ENCODE data around the gene LY86. TPM values are rescaled to one million over a fixed set of nuclear protein-coding genes. Genes with fewer than 3 reads are reported as not detected.

The LY86 gene
- total and polyA plus RNA-seq, 4 donors = 5.2 to 12.4 (median 9.6) TPM

- ATAC-seq (ENCODE audit: insufficient read depth, low FRiP score) (peak; percentile 97), DNase-seq (peak; percentile 93 to 94 (median 93))
- Histone ChIP-seq H3K9me3 (ENCODE audit: control insufficient read depth in 4 of 4, insufficient read depth in 3 of 4, low read length in 3 of 4) (peaks cover 0 to 2% (median 0%) of the 10 kb centered on the region in 4 donors), H3K4me3 (no peak overlapping the region), H3K36me3 (ENCODE audit: control insufficient read depth in 4 of 4, insufficient read depth in 4 of 4, low read length in 4 of 4) (no peaks in the 10 kb centered on the region), H3K27me3 (ENCODE audit: control insufficient read depth in 3 of 3, insufficient read depth in 3 of 3, low read length in 2 of 3) (peaks cover 0 to 12% (median 0%) of the 10 kb centered on the region in 3 donors), H3K4me1 (ENCODE audit: control insufficient read depth in 5 of 5, insufficient read depth in 5 of 5, low read length in 5 of 5) (peaks cover 0 to 12% (median 0%) of the 10 kb centered on the region in 5 donors), H3K9ac (ENCODE audit: insufficient read depth in 1 of 2, low read length in 2 of 2) (peak overlapping the region in 1 of 2 donors; percentile 40), H3K27ac (ENCODE audit: low read depth in 1 of 2, low read length in 1 of 2) (no peak overlapping the region)
- 22 to 30% methylated on average over 14 of the region's 14 CpGs for WGBS, 2 donors
- TF ChIP-seq CTCF (IDR thresholded peaks at IDR 0.05; ENCODE audit: control extremely low read depth, extremely low read depth) = peak; percentile 95
Observed at GRCh38 chr6:6547110-6547879, 41.2 kb upstream of the LY86 start.

GRCh38 chr6:6556161-6556737 lies 32.3 kb upstream of the LY86 start:
- Histone ChIP-seq H3K4me3 (no peak overlapping the region), H3K9me3 (ENCODE audit: control insufficient read depth in 4 of 4, insufficient read depth in 3 of 4, low read length in 3 of 4) (peaks cover 0 to 2% (median 0%) of the 10 kb centered on the region in 4 donors), H3K4me1 (ENCODE audit: control insufficient read depth in 5 of 5, insufficient read depth in 5 of 5, low read length in 5 of 5) (no peaks in the 10 kb centered on the region), H3K36me3 (ENCODE audit: control insufficient read depth in 4 of 4, insufficient read depth in 4 of 4, low read length in 4 of 4) (no peaks in the 10 kb centered on the region), H3K27me3 (ENCODE audit: control insufficient read depth in 3 of 3, insufficient read depth in 3 of 3, low read length in 2 of 3) (peaks cover 0 to 4% (median 0%) of the 10 kb centered on the region in 3 donors), H3K27ac (ENCODE audit: low read depth in 1 of 2, low read length in 1 of 2) (no peak overlapping the region), H3K9ac (ENCODE audit: insufficient read depth in 1 of 2, low read length in 2 of 2) (no peak overlapping the region)
- ATAC-seq (ENCODE audit: insufficient read depth, low FRiP score) (no peak), DNase-seq (no peak)
- TF ChIP-seq CTCF (IDR thresholded peaks at IDR 0.05; ENCODE audit: control extremely low read depth, extremely low read depth) = no peak
- WGBS, 2 donors = 43 to 59% methylated on average over 7 of the region's 7 CpGs

- DNase-seq = peak; percentile 39 to 63 (median 43)
- Histone ChIP-seq H3K4me3 (no peak overlapping the region), H3K4me1 (ENCODE audit: control insufficient read depth in 5 of 5, insufficient read depth in 5 of 5, low read length in 5 of 5) (no peaks in the 10 kb centered on the region), H3K27ac (ENCODE audit: low read depth in 1 of 2, low read length in 1 of 2) (no peak overlapping the region), H3K9me3 (ENCODE audit: control insufficient read depth in 4 of 4, insufficient read depth in 3 of 4, low read length in 3 of 4) (peaks cover 0 to 2% (median 0%) of the 10 kb centered on the region in 4 donors), H3K9ac (ENCODE audit: insufficient read depth in 1 of 2, low read length in 2 of 2) (no peak overlapping the region), H3K36me3 (ENCODE audit: control insufficient read depth in 4 of 4, insufficient read depth in 4 of 4, low read length in 4 of 4) (no peaks in the 10 kb centered on the region), H3K27me3 (ENCODE audit: control insufficient read depth in 3 of 3, insufficient read depth in 3 of 3, low read length in 2 of 3) (peaks cover 0 to 4% (median 0%) of the 10 kb centered on the region in 3 donors)
- TF ChIP-seq CTCF (IDR thresholded peaks at IDR 0.05; ENCODE audit: control extremely low read depth, extremely low read depth) = peak; percentile 31
- WGBS, 2 donors = 55 to 56% methylated on average over 10 of the region's 10 CpGs
- ATAC-seq (ENCODE audit: insufficient read depth, low FRiP score) = peak; percentile 15
Observed at GRCh38 chr6:6556738-6557503, 31.6 kb upstream of the LY86 start.

Data from lung (tissue), 12 donors.